Neural cell (in vitro differentiated cells): ENCODE data around the gene SLK. TPM values are rescaled to one million over a fixed set of nuclear protein-coding genes. Genes with fewer than 3 reads are reported as not detected.

ENCODE experiments used
- H2AFZ ChIP-seq: fragments of 200-600, 300-800 bp; sonication (generic), shearing (Covaris generic); 2 replicates; pipeline ENCODE4 v1.6.0; 2014; ENCODE audit warnings: low read depth, mild to moderate bottlenecking, antibody characterized with exemption, low read length, moderate library complexity
- H3F3A ChIP-seq: fragments of 200-600 bp; shearing (Covaris generic); 2 replicates; pipeline ENCODE4 v1.6.1; 2016; ENCODE audit warnings: mild to moderate bottlenecking, moderate library complexity, mixed read lengths, antibody characterized with exemption, low read length; ENCODE audit not compliant: insufficient read depth, poor library complexity, severe bottlenecking
- H3K27ac ChIP-seq: fragments of 200-600, 300-800 bp; sonication (generic), shearing (Covaris generic); 2 replicates; pipeline ENCODE4 v1.5.1; 2014; ENCODE audit warnings: mild to moderate bottlenecking, low read length, moderate library complexity
- H3K27me3 ChIP-seq: fragments of 300-800, 200-600 bp; sonication (generic), shearing (Covaris generic); 2 replicates; pipeline ENCODE4 v1.6.0; 2014; ENCODE audit warnings: mild to moderate bottlenecking, low read depth, low read length, moderate library complexity; ENCODE audit not compliant: insufficient read depth
- H3K36me3 ChIP-seq: fragments of 300-800, 200-600 bp; sonication (generic), shearing (Covaris generic); 2 replicates; pipeline ENCODE4 v1.5.1; 2014; ENCODE audit warnings: mild to moderate bottlenecking, antibody characterized with exemption, low read length, moderate library complexity; ENCODE audit not compliant: insufficient read depth
- H3K4me2 ChIP-seq: fragments of 300-800, 200-600 bp; sonication (generic), shearing (Covaris generic); 2 replicates; pipeline ENCODE4 v1.6.0; 2014; ENCODE audit warnings: mild to moderate bottlenecking, low read length
- H3K4me3 ChIP-seq: fragments of 300-800, 200-600 bp; sonication (generic), shearing (Covaris generic); 2 replicates; pipeline ENCODE4 v1.5.1; 2014; ENCODE audit warnings: mild to moderate bottlenecking, low read length, moderate library complexity
- H3K79me2 ChIP-seq: fragments of 200-600 bp; shearing (Covaris generic); replicated peaks from 2 replicates; pipeline ENCODE4 v1.6.0; 2014; ENCODE audit warnings: mild to moderate bottlenecking, low read length, moderate library complexity; ENCODE audit not compliant: insufficient read depth
- H3K9ac ChIP-seq: fragments of 300-800, 200-600 bp; sonication (generic), shearing (Covaris generic); 2 replicates; pipeline ENCODE4 v1.6.1; 2016; ENCODE audit warnings: mild to moderate bottlenecking, low read length, mixed read lengths
- H3K9me2 ChIP-seq: fragments of 200-600 bp; shearing (Covaris generic); 2 replicates; pipeline ENCODE4 v1.6.1; 2016; ENCODE audit warnings: mild to moderate bottlenecking, low read length, mixed read lengths; ENCODE audit not compliant: insufficient read depth
- H3K9me3 ChIP-seq: fragments of 200-600, 300-800 bp; sonication (generic), shearing (Covaris generic); 2 replicates; pipeline ENCODE4 v1.6.1; 2016; ENCODE audit warnings: mild to moderate bottlenecking, mixed run types, low read length, moderate library complexity, mixed read lengths
- H4K20me1 ChIP-seq: fragments of 200-600 bp; shearing (Covaris generic); 2 replicates; pipeline ENCODE4 v1.6.1; 2016; ENCODE audit warnings: mild to moderate bottlenecking, mixed run types; ENCODE audit not compliant: insufficient read depth
- CTCF ChIP-seq: fragments of 450-650 bp; IDR thresholded peaks from 2 replicates; pipeline ENCODE4 v1.5.1; 2014; ENCODE audit warnings: antibody characterized with exemption, mild to moderate bottlenecking, moderate library complexity; ENCODE audit not compliant: poor library complexity, severe bottlenecking
- EP300 ChIP-seq: fragments of 450-650 bp; conservative IDR thresholded peaks from 2 replicates; pipeline ENCODE4 v1.6.1; 2014; ENCODE audit warnings: antibody characterized with exemption, mild to moderate bottlenecking, moderate library complexity; ENCODE audit not compliant: poor library complexity, severe bottlenecking
- EZH2 ChIP-seq: fragments of 200-600, 300-800 bp; shearing (Covaris generic), sonication (generic); IDR thresholded peaks from 2 replicates; pipeline ENCODE4 v1.6.1; 2014; ENCODE audit warnings: antibody characterized with exemption, low read length, borderline replicate concordance, mild to moderate bottlenecking; ENCODE audit not compliant: insufficient read depth, poor library complexity, severe bottlenecking
- MXI1 ChIP-seq: fragments of 450-650 bp; conservative IDR thresholded peaks from 2 replicates; pipeline ENCODE4 v1.6.1; 2014; ENCODE audit warnings: antibody characterized with exemption, mild to moderate bottlenecking; ENCODE audit not compliant: poor library complexity, severe bottlenecking
- POLR2AphosphoS5 ChIP-seq: IDR thresholded peaks from 2 replicates; pipeline ENCODE4 v1.6.1; 2012
- RAD21 ChIP-seq: fragments of 450-650 bp; conservative IDR thresholded peaks from 2 replicates; pipeline ENCODE4 v1.6.1; 2014; ENCODE audit warnings: antibody characterized with exemption, mild to moderate bottlenecking, moderate library complexity
- REST ChIP-seq: IDR thresholded peaks from 2 replicates; pipeline ENCODE4 v1.6.1; 2012; ENCODE audit warnings: borderline replicate concordance
- SMC3 ChIP-seq: fragments of 450-650 bp; conservative IDR thresholded peaks from 2 replicates; pipeline ENCODE4 v1.6.1; 2014; ENCODE audit warnings: antibody characterized with exemption, mild to moderate bottlenecking, moderate library complexity; ENCODE audit not compliant: poor library complexity
- TAF1 ChIP-seq: IDR thresholded peaks from 2 replicates; pipeline ENCODE4 v1.6.1; 2012; ENCODE audit warnings: low read depth
- polyA plus RNA-seq: library from polyadenylated mRNA; depleted of rRNA; stranded (reverse); fragments of >200 nt; gene quantifications from 2 replicates; pipeline ENCODE4 v1.2.3, GENCODE V29; 2014

SLK gene
- polyA plus RNA-seq, 1 donor from 2014 or later: 23.7 TPM

GRCh38 chr10:104054430-104054829 lies 87.5 kb downstream of the SLK start:
- TF ChIP-seq EP300: no peak
- TF ChIP-seq TAF1: no peak
- TF ChIP-seq REST: no peak
- TF ChIP-seq EZH2: no peak
- no peak for TF ChIP-seq MXI1
- no peak for TF ChIP-seq POLR2AphosphoS5
- no peak for TF ChIP-seq RAD21
- no peak for TF ChIP-seq CTCF
- no peak for TF ChIP-seq SMC3
- Histone ChIP-seq H4K20me1 (no peaks in the 10 kb centered on the region), H3K9ac (no peak overlapping the region), H3K9me2 (no peaks in the 10 kb centered on the region), H3F3A (no peaks in the 10 kb centered on the region), H3K27ac (no peak overlapping the region), H3K4me3 (no peak overlapping the region), H3K9me3 (no peaks in the 10 kb centered on the region), H3K36me3 (no peaks in the 10 kb centered on the region), H3K4me2 (no peak overlapping the region), H2AFZ (no peak overlapping the region), H3K27me3 (no peaks in the 10 kb centered on the region), H3K79me2 (no peaks in the 10 kb centered on the region)

GRCh38 chr10:104056619-104057273 lies 89.8 kb downstream of the SLK start:
- Histone ChIP-seq H3K36me3 (no peaks in the 10 kb centered on the region), H3K9ac (no peak overlapping the region), H3K4me2 (no peak overlapping the region), H3K9me3 (no peaks in the 10 kb centered on the region), H3K4me3 (no peak overlapping the region), H3K27ac (no peak overlapping the region), H3K9me2 (no peaks in the 10 kb centered on the region), H3K79me2 (no peaks in the 10 kb centered on the region), H3F3A (no peaks in the 10 kb centered on the region), H2AFZ (no peak overlapping the region), H4K20me1 (no peaks in the 10 kb centered on the region), H3K27me3 (no peaks in the 10 kb centered on the region)
- TF ChIP-seq CTCF (no peak), POLR2AphosphoS5 (no peak), SMC3 (no peak), MXI1 (no peak), EP300 (no peak), TAF1 (no peak), REST (no peak), EZH2 (no peak), RAD21 (no peak)
